A549 (cell line): Measurements from ENCODE around the gene COL26A1.

Experiments used
- CEBPB ChIP-seq, 2 experiments: fragments of >200 bp in 1 of 2; sonication (Bioruptor Twin) in 1 of 2; formaldehyde crosslinking in 1 of 2; IDR thresholded peaks; 2 replicates each; pipeline ENCODE4 v1.6.1; 2012 to 2016
- CHD4 ChIP-seq: fragments of 200-600 bp; sonication (generic); IDR thresholded peaks from 2 replicates; pipeline ENCODE4 v1.6.1; 2016; ENCODE audit warnings: antibody characterized with exemption, mild to moderate bottlenecking, borderline replicate concordance
- RCOR1 ChIP-seq: fragments of 150-350 bp; IDR thresholded peaks from 2 replicates; pipeline ENCODE4 v1.6.1; 2014; ENCODE audit warnings: antibody characterized with exemption, low read length, low read depth
- TP53 ChIP-seq: fragments of 250-450 bp; sonication (Bioruptor Pico); IDR thresholded peaks from 2 replicates; pipeline ENCODE4 v1.5.0; 2021; ENCODE audit warnings: mild to moderate bottlenecking, moderate library complexity

DNA sequence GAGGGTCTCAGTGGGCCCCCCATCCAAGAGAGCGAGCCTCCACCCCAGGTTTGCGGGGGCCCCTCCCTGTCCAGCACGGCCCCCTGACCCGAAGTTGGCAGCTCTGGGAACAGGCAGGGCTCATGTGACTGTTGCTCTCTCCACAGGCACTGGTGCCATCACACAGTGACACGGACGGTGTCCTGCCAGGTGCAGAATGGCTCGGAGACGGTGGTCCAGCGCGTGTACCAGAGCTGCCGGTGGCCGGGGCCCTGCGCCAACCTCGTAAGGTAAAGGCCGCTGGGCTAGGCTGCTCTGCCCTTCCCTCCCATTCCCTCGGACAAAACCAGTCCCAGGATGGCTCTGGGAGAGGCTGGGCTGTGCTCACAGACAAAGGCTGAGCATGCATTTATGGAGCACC, 57.2 kb downstream of the COL26A1 start:
- TF ChIP-seq TP53 (CRISPR knock-in tag), result no peak
- TF ChIP-seq CHD4, result no peak
- TF ChIP-seq RCOR1, result no peak
- no peak for TF ChIP-seq CEBPB (IDR thresholded peaks at IDR 0.05)
